ENCODE measurements around the gene DPP10.

DNA sequence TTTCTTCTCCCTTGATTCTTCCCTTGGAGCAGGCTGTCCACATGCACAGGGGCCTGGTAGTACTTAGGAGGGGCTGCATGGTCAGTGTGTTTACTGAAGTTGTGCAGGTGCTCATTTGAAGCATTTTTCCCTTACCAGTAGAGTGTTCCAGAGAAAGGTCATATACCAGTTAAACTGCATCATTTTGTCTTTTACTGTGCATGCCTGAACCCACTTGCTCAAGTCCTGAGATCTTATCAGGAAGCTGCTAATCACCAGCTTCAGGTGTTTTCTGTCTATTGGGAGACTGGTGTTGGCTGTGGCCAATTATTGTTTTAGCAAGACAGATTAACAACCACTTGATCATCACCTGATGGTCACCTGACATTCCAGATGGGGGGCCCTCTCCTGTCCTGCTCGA is 676.6 kb downstream of the DPP10 start:
- TF ChIP-seq, protein P1, sequence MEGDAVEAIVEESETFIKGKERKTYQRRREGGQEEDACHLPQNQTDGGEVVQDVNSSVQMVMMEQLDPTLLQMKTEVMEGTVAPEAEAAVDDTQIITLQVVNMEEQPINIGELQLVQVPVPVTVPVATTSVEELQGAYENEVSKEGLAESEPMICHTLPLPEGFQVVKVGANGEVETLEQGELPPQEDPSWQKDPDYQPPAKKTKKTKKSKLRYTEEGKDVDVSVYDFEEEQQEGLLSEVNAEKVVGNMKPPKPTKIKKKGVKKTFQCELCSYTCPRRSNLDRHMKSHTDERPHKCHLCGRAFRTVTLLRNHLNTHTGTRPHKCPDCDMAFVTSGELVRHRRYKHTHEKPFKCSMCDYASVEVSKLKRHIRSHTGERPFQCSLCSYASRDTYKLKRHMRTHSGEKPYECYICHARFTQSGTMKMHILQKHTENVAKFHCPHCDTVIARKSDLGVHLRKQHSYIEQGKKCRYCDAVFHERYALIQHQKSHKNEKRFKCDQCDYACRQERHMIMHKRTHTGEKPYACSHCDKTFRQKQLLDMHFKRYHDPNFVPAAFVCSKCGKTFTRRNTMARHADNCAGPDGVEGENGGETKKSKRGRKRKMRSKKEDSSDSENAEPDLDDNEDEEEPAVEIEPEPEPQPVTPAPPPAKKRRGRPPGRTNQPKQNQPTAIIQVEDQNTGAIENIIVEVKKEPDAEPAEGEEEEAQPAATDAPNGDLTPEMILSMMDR (IDR thresholded peaks at IDR 0.05) = no peak
- no peak for TF ChIP-seq POLR2A (IDR thresholded peaks at IDR 0.05)
